GM19043 (cell line): ENCODE data around the gene SLC2A9.

ENCODE experiments used
- ATAC-seq: cut with Tn5 transposase; IDR thresholded peaks from one replicate; pipeline ENCODE4 v1.9.1; 2021; ENCODE audit warnings: low read depth; ENCODE audit not compliant: unreplicated experiment

The SLC2A9 gene

DNA sequence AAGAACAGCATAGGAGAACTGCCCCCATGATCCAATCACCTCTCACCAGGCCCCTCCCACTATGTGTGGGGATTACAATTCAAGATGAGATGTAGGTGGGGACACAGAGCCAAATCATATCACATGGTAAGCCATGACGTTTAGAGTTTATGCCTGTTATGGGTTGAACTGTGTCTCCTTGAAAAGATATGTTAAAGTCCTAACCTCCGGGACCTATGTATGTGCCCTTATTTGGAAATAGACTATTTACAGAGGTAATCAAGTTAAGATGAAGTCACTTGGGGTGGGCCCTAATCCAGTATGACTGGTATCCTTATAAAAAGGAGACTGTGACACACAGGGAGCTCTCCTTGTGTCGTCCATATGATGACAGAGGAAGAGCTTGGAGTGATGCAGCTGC lies 25.2 kb upstream of the SLC2A9 start:
- no peak for ATAC-seq

DNA sequence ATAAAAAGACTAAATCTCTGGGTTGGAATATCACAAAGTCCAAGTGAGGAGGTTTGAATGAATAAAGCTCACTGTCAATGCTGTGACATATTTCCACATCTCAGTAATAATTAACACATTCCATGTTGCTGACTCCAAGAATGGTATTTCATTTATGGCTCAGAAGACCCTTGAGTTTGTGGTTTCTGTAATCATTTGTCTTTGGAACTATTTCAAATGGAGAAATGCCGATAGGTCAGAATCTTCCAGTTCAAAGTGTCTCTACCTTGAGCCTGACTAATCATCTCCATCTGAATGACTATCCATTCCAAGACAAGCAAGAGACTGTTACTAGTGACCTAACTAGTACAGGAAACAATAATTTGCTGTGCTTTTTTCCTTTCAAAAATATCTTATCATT lies 24.2 kb upstream of the SLC2A9 start:
- ATAC-seq: no peak

DNA sequence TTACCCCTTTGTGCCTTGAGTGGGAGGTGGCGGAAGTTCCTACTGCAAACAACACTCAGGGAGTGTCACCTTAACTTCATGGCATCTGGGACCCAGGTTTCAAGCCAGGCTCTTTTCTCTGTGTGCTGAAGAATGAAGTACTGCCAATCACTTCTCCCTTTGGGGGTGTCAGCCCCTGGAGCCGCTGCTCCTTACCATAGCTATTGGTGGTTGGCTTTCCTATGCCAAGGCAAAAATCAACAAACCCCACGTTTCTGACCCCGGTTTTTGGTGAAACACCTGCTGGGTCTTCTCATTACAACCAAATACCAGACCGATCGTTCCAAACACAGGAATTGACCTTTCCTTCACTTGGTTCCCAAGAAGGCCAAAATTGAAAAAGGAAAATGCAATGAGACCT lies 19.7 kb upstream of the SLC2A9 start:
- ATAC-seq: no peak

DNA sequence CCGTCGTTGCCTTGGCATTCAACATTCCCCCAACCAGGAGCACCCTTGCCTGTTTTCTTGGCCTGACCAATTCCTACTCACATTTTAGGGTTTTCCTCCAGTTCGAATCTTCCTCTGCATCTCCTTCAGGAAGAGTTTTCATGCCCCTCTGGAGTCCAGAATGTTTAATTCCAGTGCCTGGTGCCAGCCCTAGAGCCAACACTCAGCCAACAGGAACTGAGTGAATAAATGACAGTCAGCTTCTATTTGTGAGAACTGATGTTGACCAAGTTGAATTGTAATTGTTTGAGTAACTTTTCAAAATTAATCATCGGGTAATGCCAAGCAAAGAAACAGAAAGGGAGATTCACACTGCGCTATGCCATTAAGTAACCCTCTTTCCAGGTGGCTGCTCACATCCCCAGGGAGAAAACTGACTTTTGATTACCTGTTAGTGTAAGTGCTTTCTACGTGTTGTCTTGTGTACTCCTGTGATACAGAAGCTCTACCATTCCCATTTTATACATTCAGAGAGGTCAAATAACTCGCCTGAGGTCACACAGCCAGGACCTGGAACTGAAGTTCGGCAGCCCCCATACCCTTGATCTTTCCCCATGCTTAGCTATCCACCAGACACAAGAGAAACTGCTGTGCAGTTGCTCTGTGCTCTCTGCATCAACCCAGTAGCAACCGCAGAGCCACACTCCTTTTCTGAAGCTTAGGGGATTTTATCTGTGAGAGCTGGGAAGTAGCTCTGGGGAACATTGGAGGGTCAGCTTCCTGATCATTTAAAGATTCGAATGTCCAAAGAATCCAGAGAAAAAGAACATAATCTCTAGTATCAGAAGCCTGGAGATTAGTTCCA lies 19.0 kb upstream of the SLC2A9 start:
- ATAC-seq: no peak

DNA sequence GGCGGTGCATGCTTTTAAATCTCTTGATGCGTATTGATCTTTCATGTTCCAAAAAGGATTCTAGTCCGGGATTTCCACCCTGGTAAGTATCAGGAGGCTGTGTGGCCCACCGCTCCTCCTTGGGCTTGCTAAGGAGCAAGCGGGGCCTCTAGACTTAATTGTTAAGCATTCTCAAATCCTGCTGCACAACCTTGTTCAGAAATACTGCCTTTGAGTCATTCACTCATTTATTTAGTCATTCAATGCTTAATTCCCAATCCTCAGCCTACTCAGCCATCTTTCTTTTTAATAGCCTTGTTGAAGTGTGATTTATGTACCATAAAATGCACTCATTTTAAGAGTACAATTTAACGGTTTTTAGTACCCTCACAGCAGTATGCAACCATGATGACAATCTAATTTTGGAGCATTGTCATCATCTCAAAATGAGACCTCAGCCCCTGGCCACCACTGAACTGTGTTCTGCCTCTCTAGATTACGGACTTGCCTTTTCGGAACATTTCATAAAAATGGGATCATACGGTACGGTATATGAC lies 15.6 kb upstream of the SLC2A9 start:
- ATAC-seq: no peak

DNA sequence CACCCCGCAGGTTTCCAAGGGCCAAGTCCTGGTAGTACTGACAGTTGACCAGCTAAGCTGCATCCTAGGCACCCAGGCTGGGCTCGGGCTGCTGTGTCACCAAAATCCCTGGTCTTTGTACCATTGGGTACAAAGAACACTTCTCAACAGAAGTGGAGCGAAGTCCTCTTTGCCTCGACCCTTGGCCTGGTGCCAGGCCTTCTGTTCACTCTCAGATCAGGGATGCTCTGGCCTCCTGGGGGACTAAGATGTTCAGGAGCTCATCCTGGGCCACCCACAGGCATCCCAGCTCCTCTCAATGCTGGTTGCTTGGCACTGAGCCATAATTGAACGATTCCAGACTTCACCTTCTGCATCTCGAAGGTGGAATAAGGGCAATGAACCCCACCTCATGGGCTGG lies 13.8 kb upstream of the SLC2A9 start:
- ATAC-seq: no peak

DNA sequence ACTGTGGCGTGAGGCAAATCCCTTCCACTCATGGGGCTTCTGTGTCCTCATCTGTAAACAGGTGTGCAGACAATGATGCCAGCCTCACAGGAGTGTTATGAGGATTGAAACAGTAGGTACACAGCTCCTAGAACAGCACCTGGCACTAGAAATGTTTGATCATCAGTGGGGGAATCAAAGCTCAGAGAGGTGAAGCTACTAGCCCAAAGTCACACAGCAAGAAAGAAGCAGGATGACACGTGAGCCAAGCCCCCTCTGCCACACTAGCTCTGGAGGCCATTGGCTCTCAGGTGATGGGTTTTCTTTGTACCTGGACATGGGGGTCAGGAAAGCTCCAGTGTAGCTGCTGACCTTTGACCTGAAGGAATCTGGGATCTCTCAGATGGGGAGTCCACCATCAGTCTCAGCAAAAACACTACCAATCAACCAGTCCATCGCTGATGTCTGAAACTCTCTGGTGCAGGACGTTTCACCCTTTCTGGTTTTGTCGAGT lies 13.4 kb upstream of the SLC2A9 start:
- no peak for ATAC-seq

DNA sequence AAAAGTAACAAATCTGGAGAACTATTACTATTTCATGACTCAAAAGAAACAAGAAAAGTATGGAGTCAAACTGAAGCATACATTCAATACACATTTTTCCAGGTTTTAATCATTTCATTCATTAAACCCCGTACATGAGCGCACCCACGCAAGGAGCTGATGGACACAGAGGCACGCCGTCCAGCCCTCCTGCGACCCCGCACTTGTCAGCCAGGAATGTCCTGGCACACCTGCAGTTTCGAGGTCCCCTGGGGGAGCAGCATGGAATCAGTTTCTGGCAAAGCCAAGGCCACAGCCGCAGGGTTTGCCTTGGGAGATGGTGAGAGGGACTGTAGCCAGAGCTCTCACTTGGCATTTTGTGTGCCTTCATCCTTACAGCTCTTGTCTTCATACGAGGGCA lies 12.8 kb upstream of the SLC2A9 start:
- ATAC-seq: no peak

DNA sequence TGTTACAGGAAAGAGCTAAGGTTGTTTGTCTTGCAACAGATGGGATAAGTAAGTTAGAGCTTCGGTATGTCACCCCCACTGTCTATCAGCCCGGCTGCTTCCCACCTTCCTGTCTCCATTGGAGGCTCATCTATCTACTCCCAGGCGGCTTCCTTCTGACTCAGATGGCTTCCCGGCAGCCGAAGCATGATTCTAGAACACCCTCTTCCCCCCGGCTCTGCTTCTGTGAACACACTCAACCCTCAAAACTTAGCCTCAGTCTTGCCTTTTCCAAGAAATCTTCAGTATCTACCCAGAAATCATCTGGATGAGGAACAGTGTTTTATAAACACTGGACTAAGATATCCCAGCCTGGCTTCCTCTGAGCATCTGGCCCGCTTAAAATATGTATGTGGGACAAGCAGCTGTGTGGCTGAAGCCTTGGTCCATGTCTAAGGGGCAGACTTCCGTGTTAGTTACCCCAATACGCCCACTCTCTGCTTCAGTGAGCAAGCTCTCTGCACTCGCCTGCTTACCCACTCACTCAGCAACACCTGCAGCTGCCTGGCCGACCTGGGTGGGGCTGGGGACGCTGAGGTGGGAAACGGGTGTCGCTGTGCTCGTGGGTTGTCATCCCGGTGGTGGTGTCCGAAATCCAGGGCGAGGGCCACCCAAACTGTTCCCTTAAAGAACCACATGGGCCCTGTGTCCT lies 12.0 kb upstream of the SLC2A9 start:
- no peak for ATAC-seq

DNA sequence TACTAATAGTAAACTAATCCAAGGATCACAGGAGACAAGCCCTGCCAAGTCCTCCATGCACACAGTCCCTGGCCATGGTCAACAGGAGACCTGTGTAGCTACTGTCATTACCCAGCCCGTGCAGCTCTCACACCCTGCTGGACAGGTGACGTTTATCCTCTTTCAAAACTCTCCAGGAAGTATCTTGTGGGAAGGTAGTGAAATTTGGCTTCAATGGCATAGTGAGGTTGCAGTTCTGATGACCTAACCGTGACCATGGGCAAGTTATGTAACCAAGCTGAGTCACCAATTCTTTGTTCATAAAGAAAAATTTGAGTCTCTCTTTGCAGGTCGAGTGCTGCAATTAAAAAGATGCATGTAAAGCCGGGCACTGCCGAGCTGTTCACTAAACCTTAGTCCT lies 11.3 kb upstream of the SLC2A9 start:
- no peak for ATAC-seq

DNA sequence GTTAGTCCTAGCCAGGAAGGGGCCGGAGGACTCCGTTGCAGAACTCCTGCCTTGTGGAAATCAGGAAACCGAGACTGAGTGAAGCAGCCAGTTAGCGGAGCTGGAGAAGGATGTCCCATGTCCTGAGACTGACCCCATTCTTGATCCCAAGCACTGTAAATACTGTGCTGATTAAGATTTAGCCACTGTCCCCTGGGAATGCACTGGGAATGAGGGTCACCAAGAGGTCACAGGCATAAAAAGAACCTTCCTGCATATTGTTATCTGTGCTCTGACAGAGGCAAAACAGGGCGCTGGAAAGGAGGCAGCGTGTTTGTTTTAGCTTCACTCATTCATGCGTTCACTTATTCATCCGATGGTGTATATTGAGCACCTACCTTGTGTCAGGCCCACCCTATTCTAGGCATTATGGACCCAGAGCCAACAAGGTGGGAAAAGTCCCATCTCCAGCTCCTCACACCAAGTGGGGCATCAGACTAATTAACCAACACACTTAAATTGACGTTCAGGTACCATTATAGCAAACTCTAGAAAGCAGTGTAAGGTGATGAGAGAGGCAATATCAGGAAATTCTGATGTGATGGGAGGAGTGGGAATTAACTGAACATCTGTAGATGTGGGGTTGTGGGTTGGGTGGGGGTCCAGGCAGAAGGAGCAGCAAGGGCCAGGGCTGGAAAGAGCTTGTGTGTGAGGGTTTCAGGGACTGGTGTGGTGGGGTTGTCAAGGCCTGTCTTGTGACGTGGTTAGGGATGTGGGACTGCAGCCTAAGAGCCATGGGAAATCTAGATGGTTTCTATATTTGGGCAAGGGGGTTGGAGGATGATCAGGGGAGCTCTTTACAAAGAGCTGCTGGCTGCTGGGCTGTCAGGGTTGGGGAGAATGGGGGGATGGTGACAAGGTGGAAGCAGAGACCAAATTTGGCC lies 10.6 kb upstream of the SLC2A9 start:
- ATAC-seq: no peak

DNA sequence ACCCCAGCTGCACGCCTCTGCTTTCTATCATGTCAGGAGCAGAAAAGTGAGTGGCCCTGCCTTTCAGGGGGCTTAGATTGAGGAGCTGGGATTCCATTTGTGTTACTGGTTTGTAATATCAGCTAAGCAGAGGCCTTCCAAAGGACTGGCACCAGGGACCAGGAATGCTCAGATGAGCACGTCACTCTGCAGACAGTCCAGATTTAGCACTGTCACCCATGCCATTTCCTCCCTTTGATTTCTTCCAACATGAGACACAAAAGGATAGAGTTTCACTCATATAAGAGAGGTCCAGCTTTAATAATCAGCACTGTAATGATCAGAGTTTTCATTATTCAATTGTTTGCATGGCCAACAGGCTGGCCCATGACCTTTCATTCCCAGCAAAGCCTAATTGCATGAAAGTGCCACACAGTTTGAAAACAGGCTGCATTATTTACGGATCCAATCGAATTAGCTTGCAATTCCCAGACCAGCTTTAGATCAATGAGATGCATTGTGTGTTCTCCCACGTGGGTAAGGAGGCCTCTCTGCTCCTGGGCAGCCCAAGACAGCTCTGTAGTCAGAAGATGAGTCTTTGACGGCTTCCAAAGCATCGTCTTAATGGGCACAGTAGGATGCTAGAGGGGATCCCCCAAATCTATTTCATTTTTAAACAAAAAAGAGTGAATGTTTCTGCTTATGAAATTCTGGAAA lies 9.8 kb upstream of the SLC2A9 start:
- ATAC-seq: no peak

DNA sequence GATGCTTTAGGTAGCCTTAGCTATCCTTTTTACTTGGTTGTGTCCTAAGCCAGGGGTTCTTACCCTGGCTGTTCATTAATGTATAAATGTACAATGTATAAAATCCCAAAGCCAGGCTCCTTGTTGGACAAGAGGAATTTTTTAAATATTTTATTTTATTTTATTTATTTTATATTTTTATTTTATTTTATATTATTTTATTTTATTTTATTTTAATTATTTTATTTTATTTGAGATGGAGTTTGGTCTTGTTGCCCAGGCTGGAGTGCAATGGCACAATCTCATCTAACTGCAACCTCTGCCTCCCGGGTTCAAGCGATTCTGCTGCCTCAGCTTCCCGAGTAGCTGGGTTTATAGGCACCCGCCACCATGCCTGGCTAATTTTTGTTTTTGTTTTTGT lies 8.1 kb upstream of the SLC2A9 start:
- ATAC-seq: no peak

DNA sequence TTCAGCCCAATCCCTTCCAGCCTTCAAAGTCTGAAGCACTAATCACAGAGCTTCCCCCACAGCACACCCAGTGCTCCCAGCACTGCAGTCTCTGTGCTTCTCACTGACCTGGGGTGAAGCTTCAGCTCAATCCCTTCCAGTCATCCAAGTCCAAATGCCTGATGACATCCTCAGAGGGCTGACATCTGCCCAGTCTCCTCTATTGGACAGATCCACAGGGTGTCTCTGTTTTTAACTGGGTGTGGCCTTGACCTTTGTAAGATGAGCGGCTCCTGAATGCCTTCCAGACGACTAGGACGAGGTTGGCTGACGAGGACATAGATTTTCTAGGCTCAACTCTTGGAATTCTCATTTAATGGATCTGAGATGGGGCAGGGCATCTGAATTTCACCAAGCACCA lies 7.6 kb upstream of the SLC2A9 start:
- no peak for ATAC-seq

DNA sequence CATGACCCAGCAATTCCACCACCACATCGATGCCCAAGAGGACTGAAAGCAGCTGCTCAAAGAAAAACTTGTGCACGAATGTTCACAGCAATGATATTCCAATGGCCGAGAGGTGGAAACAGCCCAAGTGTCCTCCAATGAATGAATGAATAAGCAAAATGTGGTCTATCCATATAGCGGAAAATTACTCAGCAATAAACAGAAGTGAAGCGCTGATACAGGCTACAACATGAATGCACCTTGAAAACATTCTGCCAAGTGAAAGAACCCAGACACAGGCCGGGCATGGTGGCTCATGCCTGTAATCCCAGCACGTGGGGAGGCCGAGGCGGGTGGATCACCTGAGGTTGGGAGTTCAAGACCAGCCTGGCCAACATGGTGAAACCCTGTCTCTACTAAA lies 5.2 kb upstream of the SLC2A9 start:
- ATAC-seq: no peak

DNA sequence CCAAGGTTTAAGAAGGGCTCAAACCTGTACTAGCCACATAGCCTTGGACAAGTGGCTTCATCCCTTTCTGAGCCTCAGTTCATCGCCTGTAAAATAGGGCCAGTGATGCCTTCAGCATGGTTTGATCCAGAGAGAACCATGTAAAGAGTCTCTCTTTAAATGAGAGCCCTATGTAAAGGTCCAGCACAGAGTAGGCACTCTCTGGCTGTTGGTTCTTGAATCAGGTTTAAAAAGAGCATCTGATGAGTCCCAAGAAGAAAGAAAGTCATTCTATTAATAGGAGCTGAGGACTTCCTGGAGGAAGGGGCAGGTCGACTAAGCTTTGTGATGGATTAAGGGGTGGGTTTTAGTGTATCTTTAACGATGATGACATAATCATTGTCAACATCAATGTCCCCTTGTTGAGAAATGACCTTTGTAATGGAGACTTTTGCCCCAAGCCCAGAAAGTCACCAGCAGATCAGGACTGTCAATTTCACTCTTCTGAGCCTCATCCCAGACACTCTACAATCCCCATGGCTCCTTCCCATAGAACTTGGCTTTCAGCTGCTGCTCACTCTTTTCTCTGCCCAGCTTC lies 4.0 kb upstream of the SLC2A9 start:
- ATAC-seq: no peak

DNA sequence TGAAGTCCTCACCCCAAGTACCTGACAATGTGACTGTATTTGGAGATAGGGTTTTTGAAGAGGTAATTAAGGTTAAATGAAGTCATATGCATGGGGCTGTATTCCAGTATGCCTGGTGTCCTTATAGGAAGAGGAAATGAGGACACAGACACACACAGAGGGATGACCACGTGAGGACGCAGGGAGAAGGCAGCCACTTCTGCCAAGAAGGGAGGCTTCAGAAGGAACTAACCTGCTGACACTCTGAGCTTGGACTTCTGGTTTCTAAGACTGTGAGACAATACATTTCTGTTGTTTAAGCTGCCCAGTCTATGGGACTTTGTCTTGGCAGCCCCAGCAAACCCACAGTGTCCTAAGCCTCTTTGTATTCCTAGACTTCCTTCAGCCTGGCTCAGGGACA lies 3.0 kb upstream of the SLC2A9 start:
- no peak for ATAC-seq

DNA sequence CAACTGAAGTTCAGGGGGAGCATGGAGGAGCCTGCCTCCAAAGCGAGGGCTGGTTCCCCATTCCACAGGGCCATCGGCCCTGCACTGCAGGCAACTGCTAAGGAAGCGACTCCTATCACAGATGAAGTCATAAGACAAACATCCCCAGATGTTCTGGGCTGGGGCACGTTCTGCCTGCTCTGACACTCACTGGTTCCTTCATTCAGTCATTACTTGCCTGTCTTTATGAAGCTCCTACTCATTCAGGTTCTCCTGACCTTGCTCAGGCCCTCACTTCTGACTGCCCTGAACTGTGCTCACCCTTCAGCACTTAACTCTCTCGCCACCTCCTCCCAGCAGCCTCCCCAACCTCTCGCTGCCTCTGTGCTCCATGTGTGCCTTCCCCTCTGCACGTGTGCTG lies 2.5 kb upstream of the SLC2A9 start:
- no peak for ATAC-seq

DNA sequence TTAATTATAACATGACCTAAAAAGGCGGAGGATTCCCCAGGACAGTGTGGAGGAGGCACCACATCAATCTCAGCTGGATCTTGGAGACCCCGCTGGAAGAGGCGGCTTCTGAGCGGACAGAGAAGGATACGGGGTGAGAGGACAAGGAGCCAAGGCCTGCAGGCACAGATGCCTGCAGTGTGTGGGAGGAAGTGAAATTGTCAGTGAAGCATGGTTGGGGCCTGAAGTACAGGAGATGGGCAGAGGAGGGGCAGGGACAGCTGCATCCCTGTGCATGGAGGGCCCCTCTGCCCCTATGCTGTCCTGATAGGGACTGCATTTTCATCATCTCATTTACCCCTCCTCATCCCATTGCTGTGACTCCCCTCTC lies 1.7 kb upstream of the SLC2A9 start:
- no peak for ATAC-seq
